ENCODE measurements around the gene TBXAS1.

DNA sequence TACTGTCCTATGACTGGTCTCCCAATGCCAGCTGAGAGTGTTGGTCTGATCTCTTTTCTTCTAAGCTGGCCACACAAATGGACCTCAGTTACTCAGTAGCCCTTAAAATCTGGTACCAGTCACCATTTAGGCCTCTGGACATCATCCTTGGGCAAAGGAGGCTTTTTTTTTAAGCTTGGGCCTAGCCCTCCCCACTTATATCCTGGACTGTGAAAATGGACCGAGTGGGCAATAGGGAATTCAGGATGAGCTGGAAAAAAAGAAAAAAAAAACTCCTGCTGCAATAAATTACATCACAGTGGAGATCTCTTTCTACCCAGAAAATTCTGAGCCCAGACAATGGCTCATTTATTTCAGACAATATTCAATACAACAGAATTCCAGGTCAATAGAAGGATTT is 165.3 kb downstream of the TBXAS1 start:
- TF ChIP-seq SP1 (IDR thresholded peaks at IDR 0.05) = no peak
- TF ChIP-seq SUZ12 (IDR thresholded peaks at IDR 0.05) = no peak
- TF ChIP-seq FOXA1 (IDR thresholded peaks at IDR 0.05) = no peak

Measured in HEK293T (cell line).